NCI-H226 (cell line): ENCODE results near the gene DNPEP.
A peak's percentile ranks its signal among the peaks of the same experiment; 100 is the strongest.

Experiments used
- DNase-seq: peaks from one replicate; pipeline ENCODE4 v3.0.0-alpha.2; 2015

The DNPEP gene

GRCh38 chr2:219356834-219357233 is 30.9 kb downstream of the DNPEP start:
- DNase-seq, result no peak

GRCh38 chr2:219354582-219354981 is 33.1 kb downstream of the DNPEP start:
- DNase-seq, result no peak

- no peak for DNase-seq
These were observed 34.6 kb downstream of the DNPEP start for GRCh38 chr2:219353129-219353528.

GRCh38 chr2:219352448-219353023 is 35.2 kb downstream of the DNPEP start:
- DNase-seq, result peak; percentile 47

GRCh38 chr2:219350710-219351221 is 36.9 kb downstream of the DNPEP start:
- no peak for DNase-seq

GRCh38 chr2:219350215-219350614 is 37.5 kb downstream of the DNPEP start:
- no peak for DNase-seq

GRCh38 chr2:219344751-219345430 is 42.8 kb downstream of the DNPEP start:
- DNase-seq, result no peak

- DNase-seq, result peak; percentile 40
These were observed 52.3 kb downstream of the DNPEP start for GRCh38 chr2:219335373-219335786.

GRCh38 chr2:219334076-219334475 is 53.6 kb downstream of the DNPEP start:
- no peak for DNase-seq

GRCh38 chr2:219332542-219332941 is 55.2 kb downstream of the DNPEP start, which contains the start of gene RESP18:
RESP18 (minus strand) TSS chr2:219332744.
- no peak for DNase-seq

- no peak for DNase-seq
These were observed 56.0 kb downstream of the DNPEP start for GRCh38 chr2:219331560-219332213.

GRCh38 chr2:219327719-219328118 is 60.0 kb downstream of the DNPEP start:
- DNase-seq, result no peak

- no peak for DNase-seq
These were observed 61.9 kb downstream of the DNPEP start for GRCh38 chr2:219325657-219326315.

- no peak for DNase-seq
These were observed 62.6 kb downstream of the DNPEP start for GRCh38 chr2:219325136-219325535.

GRCh38 chr2:219323434-219323833 is 64.3 kb downstream of the DNPEP start:
- DNase-seq, result no peak
